Caki2 (cell line): Measurements from ENCODE around the gene CCDC91. TPM values are rescaled to one million over a fixed set of nuclear protein-coding genes. Genes with fewer than 3 reads are reported as not detected.
A peak's percentile ranks its signal among the peaks of the same experiment; 100 is the strongest.
"Not testable (repeated sequence)": the region's sequence is repeated elsewhere in the genome, so short reads cannot be mapped to it uniquely, and the experiment has no call there.

Experiments used
- DNase-seq: peaks from one replicate; pipeline ENCODE4 v3.0.0-alpha.2; 2015; ENCODE audit warnings: low read depth
- in situ Hi-C: cut with HindIII; loops from 2 replicates; pipeline ENCODE4 v1.10.0; 2016; ENCODE audit warnings: low sequenced_read_pairs, low pct_unique_long_range_greater_than_20kb, mixed read lengths
- total RNA-seq: library from RNA; depleted of rRNA; stranded (reverse); fragments of >200 nt; shearing (Covaris generic); gene quantifications from 2 replicates; pipeline ENCODE4 v1.2.3, GENCODE V29; 2014; ENCODE audit warnings: low replicate concordance

The CCDC91 gene
- total RNA-seq, 1 experiment from 2014 or later, result 8.1 TPM

GRCh38 chr12:28327722-28328121 is 137.5 kb downstream of the CCDC91 start:
- in situ Hi-C loops, result no loop called here

GRCh38 chr12:28328967-28329366 is 138.7 kb downstream of the CCDC91 start:
- in situ Hi-C loops, result no loop called here
- DNase-seq, result no peak

More at GRCh38 chr12:28327722-28328121, 137.5 kb downstream of the CCDC91 start:
- DNase-seq, result no peak

GRCh38 chr12:28329727-28330126 is 139.5 kb downstream of the CCDC91 start:
- in situ Hi-C loops, DNase-seq: not testable (repeated sequence)

DNA sequence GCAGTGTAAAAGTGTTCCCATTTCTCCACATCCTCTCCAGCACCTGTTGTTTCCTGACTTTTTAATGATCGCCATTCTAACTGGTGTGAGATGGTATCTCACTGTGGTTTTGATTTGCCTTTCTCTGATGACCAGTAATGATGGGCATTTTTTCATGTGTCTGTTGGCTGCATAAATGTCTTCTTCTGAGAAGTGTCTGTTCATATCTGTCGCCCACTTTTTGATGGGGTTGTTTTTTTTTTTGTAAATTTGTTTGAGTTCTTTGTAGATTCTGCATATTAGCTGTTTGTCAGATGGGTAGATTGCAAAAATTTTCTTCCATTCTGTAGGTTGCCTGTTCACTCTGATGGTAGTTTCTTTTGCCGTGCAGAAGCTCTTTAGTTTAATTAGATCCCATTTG is 140.0 kb downstream of the CCDC91 start:
- DNase-seq, in situ Hi-C loops: not testable (repeated sequence)

DNA sequence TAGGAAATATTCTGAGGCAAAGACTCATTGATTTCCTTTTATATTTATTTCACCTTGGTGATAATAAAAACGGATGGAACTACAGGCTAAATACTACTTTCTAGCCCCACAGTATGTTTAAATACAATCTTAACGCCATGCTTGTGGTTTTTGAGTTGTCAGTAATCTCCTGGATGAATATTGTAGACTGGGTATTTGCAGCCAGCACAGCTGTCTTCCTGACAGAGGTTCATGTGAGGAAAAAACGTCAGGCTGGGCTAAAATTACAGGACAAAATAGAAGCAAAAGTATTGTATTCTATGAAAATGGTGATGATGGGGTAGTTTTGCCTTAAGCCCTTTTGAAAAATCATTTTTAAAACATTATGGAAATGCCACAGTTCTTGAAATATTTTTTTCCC is 140.9 kb downstream of the CCDC91 start:
- no peak for DNase-seq
- in situ Hi-C loops, result no loop called here

DNA sequence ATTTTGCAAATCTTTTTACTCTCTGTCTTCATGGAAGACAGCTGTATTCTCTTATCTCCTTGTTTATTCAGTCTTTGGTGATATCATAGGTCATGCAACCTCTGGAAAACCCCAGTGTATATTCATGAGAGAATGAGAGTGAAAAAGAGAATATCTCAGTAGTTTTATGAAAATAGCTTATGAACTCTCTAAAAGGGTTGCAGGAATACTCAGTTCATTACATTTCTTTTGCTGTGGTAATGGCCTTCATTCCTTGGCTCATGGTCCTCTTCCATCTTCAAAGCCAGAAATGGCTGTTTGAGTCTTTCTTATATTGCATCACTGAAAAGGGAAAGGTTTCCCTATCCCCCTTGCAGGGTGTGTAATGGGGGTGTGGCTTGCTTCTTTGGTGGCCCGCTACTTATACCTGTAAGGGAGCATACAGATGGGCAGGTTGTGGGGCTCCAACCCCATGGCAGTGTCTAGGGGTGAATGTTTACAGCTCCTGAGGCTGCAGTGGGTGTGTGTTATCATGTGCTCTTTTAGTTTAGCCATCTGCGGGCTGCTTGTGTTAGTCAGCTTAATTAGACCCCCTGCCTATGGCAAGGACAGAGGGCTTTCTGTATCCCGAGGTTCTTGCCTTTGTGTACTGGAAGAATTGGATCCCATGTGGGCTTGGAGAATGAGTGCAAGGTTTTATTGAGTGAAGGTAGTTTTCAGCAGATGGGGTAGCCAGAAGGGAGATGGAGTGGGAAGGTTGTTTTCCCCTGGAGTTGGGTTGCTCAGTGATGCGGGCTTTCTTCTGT is 150.2 kb downstream of the CCDC91 start:
- in situ Hi-C loops, result no loop called here
- no peak for DNase-seq

DNA sequence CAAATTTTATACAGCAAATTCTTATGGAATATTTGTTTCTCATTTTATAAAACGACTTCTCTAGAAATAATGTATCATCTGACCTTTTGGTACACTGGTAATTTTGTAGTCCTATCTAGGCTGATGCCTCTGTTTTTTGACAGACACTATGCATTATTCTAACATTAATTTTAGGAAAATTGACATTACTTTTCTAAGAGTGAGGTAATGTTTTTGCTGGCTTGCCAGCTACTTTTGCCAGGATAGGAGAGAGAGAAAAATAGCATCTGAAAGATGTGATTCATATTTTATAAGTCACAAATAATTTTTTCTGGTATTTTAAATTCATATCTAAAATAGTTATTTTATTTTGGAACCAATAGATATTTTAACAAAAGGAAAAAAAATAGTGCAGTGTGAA is 153.5 kb downstream of the CCDC91 start:
- in situ Hi-C loops, result no loop called here
- no peak for DNase-seq

- in situ Hi-C loops, result no loop called here
- no peak for DNase-seq
Measured at GRCh38 chr12:28346567-28346966, 156.3 kb downstream of the CCDC91 start.

DNA sequence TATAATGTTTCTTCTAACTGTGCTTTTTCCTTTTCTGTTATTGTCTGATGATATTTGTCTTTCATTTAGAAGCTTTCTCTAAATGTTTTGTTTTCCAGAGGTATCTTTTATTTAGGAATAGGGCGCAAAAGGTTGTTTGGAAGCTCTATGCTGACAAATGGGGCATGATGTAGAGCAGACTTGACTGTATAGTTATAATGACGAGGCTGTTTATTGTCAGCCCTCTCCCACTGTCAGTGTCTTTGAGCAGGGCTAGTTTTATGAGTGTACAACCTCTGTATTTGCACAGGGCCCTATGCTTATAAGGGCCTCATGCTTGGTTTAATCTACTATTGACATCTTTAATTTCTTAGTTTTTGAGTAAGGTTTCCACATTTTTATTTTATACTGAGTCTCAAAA is 158.9 kb downstream of the CCDC91 start:
- no peak for DNase-seq
- in situ Hi-C loops, result no loop called here

- DNase-seq, result no peak
- in situ Hi-C loops, result no loop called here
Measured at GRCh38 chr12:28350502-28350901, 160.2 kb downstream of the CCDC91 start.

- in situ Hi-C loops, result no loop called here
- DNase-seq, result no peak
Measured at GRCh38 chr12:28351414-28351813, 161.2 kb downstream of the CCDC91 start.

GRCh38 chr12:28355161-28355560 is 164.9 kb downstream of the CCDC91 start:
- in situ Hi-C loops, result no loop called here
- no peak for DNase-seq

DNA sequence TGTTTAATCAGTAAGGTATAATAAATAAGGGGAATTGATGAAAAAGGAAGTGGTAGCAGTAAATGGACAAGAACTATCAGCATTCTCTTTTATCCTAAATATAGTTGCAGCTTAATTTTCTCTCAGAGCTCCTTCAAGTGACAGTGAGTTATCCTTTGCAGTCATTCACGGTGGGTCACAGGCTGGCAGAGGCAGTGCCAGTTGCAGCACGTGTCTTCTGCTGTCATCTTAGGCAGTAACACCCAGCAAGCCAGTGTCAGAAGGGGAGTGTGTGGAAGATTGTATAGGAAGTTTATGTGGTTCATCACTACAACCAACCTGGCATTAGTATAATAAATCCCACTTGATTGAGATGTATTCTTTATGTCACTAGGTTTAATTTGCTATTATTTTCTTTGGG is 170.0 kb downstream of the CCDC91 start:
- in situ Hi-C loops, result no loop called here
- DNase-seq, result no peak

DNA sequence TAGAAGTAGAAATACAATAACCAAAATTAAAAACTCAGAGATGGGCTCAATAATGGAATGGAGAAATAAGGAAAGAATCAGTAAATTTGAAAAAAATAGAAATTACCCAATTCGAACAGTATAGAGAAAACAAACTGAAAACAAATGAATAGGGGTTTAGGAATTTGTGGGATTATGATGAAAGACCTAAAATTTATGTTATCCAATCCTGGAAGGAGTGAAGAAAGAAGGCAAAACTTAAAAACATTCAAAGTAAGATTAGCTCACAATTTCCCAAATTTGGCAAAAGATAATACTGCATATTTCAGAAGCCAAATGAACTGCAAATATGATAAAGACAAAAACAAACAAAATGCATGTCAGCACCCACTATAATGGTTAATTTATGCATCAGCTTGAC is 177.1 kb downstream of the CCDC91 start:
- in situ Hi-C loops, result no loop called here
- no peak for DNase-seq

- in situ Hi-C loops, result no loop called here
- peak; percentile 2 for DNase-seq
Measured at GRCh38 chr12:28367993-28368392, 177.7 kb downstream of the CCDC91 start.

- in situ Hi-C loops, result no loop called here
- DNase-seq, result peak; percentile 0
Measured at GRCh38 chr12:28369483-28369882, 179.2 kb downstream of the CCDC91 start.

DNA sequence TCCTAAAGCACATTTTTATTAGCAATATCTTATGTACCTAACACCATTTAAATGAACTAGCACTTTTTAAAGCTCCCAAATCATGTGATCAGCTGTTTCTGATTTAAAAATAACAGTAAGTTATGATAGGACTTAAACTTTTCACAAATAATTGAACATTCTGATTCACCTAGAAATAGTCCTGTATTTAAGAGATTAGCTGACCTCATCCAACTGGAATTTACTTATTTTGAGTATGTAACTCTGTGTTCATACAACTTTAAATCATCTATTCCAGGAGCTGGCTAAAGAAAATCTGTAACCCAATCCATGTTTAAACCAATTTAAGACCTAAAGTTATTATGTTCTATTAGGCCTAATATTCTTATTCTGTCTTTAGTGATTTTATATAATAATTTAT is 184.3 kb downstream of the CCDC91 start:
- in situ Hi-C loops, result no loop called here
- DNase-seq, result no peak

GRCh38 chr12:28378736-28379135 is 188.5 kb downstream of the CCDC91 start:
- in situ Hi-C loops, result no loop called here
- no peak for DNase-seq

GRCh38 chr12:28379779-28380178 is 189.5 kb downstream of the CCDC91 start:
- DNase-seq, in situ Hi-C loops: not testable (repeated sequence)

DNA sequence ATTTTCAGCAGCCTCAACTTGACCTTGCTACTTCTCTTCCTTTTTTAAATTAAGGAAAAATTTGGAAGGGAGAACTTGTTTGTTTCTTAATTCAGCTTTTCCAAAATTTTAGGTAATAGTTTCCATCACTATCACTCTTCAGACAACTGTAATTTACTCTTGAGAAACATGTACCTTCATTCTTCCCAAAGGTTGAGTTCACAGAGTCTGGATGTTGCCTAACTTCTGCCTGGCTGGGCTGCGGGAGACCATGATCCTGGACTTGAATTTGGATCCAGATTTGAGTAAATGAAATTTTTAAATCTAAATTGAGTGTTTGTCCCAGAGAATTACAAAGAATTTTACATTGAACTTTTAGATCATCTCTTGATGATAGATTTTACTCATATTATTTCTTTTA is 193.1 kb downstream of the CCDC91 start:
- in situ Hi-C loops, result no loop called here
- DNase-seq, result no peak
